Renal pelvis (tissue), 4 donors: ENCODE data around the gene MSH5. TPM values are rescaled to one million over a fixed set of nuclear protein-coding genes. Genes with fewer than 3 reads are reported as not detected.

ENCODE experiments used
- DNase-seq: peaks from one replicate; pipeline ENCODE4 v3.0.0-alpha.2; 2013
- polyA plus RNA-seq, 3 donors: library from polyadenylated mRNA; unstranded; fragments of 120-200 nt; gene quantifications; one replicate each; pipeline ENCODE4 v1.2.1, GENCODE V29; 2013; ENCODE audit not compliant: insufficient read length in 3 of 3

Gene MSH5
- polyA plus RNA-seq, 3 donors: 18.1 to 54.6 (median 52.1) TPM

DNA sequence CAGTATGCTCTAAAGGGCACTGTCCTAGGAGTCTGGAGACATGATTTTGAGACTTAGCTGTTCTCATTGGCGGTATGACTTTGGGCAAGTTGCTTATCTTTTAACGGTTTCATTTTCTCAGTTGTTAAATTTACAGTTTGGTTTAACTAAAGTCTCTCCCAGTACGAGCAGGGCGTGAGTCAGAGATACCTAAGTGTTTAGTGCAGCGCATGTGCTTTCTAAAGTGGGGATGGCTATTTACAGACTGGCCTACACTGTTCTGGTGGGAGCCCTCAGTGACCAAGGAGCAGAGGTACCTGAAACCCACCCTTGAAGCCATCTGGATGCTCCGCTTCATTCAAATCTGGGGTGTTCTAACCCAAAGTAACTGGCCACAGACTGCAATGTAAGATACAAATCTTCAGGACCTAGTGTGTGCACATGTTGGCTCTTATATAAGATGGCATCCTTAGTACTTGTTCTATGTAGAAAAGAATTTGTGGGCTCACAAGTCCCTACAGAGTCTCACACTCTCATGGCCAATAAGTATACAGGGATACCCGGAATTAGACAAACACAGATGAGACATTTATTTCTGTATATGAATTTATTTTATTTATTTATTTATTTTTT, 10.7 kb downstream of the MSH5 start:
- DNase-seq: no peak

DNA sequence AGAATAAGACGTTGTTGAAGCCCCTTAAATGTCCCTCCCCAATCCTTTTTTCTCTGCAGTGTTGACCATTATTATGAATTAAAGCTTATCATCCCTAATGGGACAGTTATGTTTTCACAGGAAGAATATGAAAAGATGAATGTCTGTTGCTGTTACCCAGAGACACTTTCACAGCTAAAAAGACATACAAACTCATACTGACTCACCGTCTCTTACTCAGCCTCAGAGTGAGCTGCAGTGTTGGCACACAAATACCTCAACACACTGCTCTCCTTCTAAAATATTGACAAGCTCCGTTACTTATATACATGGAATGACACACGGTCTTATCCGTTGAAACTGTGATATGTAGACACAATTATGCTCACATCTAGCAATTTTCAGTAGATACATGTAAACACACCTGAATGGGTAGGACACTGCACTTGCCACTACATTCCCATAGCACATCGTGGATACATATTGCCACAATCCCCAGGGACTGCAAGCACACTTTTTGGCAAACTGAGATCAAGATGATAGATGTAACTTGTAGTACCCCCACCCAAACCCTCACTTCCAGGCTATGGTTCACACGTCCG, 13.0 kb downstream of the MSH5 start:
- DNase-seq: no peak

DNA sequence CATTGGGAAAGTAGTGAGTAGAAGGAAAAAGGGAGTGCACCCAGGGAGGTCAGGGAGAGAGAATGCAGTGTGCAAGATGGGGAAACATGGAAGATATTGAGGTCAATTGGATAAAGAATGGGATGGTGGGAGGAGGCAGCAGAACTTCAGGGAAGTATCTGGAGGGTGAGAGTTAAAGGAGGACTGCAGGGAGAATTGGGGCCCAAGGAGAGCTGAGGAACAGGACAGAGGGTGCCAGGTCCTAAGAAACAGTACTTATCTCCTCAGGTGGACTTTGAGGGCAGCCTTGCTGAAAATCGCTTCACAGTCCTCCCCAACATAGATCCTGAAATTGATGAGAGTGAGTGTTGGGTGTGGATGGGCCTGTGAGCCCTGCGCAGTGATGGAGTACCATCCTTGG, 18.5 kb downstream of the MSH5 start:
- DNase-seq: no peak

DNA sequence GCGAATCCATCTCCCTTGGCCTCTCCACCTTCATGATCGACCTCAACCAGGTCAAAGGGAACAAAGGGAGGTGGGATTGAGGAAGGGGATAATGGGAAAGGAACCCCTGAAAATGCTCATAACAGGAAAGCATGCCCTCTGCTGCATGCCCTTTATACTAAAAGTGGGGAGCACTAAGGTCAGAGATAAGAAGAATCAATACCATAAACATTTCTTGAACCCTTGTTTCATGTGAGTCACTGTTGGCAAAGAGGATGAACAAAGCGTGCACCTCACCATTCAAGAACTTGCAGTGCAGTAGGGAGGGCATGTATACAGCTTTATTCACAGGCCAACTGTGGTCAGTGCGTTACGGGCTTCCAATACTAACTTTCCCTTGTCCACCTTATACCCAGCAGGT, 21.0 kb downstream of the MSH5 start:
- no peak for DNase-seq

DNA sequence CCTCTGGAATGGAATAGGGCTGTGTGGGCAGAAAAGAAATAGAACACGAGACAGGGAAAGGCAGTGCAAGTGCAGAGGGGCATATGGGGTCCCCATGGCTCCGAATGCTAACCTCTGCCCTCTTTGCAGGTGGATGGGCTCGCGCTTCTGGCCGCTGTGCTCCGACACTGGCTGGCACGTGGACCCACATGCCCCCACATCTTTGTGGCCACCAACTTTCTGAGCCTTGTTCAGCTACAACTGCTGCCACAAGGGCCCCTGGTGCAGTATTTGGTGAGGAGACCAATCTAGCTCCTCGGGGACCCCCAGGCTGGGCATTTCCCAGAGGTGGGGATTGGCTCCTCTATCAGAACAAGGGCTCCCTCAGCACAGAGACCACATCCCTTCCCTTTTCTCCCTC, 21.5 kb downstream of the MSH5 start:
- DNase-seq: no peak

DNA sequence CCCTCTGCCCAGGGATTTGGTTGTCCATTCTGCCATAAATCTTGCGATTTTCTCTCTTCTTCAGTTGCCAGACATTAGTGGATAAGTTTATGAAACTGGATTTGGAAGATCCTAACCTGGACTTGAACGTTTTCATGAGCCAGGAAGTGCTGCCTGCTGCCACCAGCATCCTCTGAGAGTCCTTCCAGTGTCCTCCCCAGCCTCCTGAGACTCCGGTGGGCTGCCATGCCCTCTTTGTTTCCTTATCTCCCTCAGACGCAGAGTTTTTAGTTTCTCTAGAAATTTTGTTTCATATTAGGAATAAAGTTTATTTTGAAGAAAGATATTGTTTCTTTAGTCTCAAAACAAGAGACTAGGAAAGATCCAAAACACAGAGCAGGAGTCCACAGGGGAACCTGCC, 22.6 kb downstream of the MSH5 start, which contains the start of gene SAPCD1:
TSS of gene SAPCD1 (plus strand) at position 301 of the 400 bp plus-strand sequence. CDS start 399 bp downstream, outside the sequence.
- DNase-seq: no peak

DNA sequence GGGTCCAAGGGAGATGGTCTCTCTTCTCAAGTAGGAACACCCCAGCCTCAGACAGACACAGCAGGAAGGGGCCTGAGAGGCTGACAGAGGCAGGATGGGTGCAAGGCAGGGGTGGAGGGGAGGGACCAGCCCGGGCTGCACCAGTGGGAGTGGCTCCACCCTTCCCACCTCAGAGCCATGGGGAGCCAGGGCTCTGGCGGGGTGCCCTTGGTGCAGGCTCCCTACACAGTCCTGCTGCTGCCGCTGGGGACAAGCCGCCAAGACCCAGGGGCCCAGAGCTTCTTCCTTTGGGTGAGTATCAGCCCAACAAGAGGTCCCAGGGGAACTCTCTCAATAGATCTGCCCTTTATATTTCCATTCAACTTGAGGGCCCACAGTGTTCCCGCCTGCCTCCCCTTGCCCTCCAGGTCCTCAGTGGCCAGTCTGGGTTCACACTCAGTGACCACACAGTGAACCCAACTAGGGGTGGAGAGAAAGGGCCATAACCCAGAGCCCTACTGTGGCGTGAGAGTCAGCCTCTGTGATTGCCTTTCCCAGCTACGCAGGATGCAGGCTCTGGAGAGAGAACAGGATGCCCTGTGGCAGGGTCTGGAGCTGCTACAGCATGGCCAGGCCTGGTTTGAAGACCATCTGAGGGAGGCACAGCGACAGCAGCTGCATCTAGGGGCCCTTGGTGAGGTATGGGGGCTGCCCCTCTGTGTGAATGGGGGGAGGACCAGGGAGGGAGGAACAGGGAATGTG, 23.2 kb downstream of the MSH5 start:
- no peak for DNase-seq

DNA sequence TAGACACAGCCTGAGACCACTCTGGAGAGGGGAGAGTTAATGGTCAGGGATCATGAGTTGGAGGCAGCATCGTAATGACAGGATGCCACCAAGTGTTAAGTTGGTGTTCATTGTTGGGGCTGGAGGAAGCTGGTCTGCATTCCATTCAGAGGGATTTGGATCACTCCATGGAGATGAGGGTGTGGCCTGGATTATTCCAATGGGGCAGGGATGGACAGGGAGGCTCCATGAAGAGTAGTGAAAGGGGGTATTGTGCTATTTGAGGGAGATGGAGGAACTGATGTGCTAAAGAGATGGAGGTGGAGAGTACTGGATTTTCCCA, 23.8 kb downstream of the MSH5 start:
- DNase-seq: peak; percentile 54

DNA sequence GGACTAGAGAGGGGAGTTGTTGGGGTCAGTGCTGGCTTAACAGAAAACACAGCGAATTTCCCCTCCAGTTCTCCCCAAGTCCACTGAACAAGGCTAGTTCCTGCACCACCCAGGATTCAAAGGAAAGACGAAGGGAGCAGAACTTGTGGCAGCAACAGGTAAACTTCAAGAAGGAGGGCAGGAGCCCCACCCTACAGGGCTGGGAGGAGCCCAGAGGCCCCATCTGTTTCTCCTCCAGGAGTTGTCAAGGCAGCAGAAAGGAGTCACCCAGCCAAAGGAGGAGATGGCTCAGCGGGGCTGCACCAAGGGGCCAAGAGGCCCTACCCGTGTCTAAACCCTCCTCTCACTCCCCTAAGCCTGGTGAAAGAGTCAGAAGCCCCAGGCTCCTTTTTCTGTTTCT, 24.4 kb downstream of the MSH5 start:
- no peak for DNase-seq

DNA sequence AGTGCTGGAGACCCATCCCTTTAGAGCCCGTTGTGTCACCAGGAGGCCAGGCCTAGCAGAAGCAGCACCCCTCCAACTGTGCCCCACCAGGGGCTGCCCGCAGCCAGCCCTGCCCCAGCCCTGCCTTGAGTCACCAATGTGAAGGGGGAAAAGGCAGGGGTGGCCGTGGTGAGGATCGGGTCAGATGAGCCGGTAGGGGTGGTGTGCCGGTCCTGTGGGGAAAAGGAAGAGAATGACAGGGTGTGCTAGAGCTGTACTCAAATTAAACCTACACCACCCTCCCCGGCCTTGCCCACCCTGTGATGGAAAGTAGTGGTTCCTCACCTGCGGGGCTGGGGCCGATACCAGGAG, 25.7 kb downstream of the MSH5 start:
- no peak for DNase-seq

DNA sequence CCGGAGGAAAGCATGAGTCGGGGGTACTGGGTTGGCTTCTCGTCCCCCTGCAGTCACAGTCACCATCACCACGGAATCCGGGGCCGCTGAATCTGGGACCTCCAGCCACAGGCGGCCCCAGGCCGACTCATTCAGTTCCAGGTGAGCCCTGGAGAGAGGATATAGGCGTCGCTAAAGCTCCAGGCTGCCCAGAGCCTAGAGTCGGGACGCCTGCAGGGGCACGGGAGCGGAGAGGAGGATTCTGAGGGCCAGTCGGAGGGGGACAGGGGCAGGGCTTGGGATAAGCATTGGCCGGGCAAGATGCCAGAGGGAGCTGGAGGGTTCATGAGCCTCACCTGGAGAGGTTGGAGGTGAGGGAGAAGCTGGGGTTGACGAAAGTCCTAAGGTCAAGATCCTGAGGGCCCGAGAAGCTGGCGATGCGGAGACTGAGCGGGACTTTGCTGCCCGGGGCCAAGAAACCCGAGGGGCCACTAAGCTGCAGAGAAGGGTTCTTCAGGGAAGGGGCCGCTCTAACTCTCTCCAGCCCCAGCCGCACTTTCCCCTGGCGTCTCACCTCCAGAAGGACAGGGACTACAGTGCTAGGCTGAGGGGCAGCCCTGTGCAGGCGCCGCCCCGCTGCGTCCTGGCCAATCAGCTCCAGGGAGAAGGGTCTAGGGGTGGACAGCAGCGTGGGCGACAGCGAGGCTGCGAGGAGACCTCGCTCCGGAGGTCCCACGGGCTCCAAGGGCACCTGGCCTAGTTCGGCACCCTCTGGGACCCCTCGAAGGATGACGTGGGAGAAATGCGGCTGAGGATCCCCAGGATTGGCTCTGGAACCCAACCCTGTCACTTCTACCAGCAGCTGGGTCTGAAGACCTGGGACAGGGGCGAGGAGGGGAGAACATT, 26.3 kb downstream of the MSH5 start:
- DNase-seq: peak; percentile 31

DNA sequence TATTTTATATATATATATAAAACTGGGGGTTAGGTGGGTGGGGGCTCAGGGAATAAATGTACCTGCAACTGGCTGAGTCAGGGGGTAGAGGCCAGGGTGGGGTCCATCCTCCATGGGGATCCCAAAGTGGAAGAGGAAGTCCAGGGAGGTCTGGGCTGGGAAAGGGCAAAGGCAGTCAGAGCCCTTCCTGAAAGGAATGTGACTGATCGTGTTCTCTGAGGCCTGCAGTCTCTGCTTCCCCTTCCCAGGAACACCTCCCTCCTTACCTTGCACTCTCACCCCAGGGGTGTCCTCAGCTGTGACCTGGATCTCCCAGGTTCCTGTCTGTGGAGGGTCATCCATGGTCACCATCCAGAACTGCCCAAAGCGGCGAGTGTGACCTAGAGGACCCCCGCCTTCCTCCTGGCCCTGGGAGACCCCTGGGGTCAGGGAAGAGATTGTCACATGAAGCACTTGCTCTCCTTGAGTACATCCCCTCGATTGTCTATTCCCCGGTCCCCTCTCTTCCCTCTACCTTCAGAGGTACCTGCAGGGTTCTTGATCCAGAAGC, 27.4 kb downstream of the MSH5 start:
- DNase-seq: no peak

DNA sequence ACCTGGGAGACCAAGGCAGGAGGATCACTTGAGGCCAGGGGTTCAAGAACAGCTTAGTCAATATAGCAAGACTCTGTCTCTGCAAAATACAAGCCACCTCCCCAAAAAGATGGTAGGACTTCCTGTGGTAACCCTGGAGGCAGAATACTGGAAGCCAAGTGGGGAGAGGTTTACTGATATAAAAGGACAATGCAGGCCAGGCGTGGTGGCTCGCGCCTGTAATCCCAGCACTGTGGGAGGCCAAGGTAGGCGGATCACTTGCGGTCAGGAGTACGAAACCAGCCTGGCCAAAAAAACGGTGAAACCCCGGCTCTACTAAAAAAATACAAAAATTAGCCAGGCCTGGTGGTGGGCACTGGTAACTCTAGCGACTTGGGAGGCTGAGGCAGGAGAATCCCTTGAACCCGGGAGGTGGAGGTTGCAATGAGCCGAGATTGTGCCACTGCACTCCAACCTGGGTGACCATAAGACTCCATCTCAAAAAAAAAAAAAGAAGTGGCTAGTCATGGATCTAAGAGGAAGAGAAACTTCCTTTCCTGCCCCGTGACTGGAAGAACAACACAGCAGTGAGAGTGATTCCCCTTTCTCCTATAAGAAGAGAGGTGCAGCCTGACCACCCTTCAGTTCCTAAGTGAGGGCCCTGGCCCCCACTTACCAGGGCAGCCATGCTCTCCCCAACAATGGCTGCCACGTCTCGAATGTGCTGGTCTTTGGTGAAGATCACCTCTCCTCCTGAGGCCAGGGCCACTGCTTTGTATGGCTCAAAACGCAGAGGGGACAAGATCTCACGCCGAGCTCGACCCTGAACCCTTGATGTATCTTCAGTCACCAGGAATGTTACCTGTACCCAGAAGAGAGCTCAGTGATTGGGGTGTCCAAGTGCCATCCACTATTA, 28.8 kb downstream of the MSH5 start:
- no peak for DNase-seq

DNA sequence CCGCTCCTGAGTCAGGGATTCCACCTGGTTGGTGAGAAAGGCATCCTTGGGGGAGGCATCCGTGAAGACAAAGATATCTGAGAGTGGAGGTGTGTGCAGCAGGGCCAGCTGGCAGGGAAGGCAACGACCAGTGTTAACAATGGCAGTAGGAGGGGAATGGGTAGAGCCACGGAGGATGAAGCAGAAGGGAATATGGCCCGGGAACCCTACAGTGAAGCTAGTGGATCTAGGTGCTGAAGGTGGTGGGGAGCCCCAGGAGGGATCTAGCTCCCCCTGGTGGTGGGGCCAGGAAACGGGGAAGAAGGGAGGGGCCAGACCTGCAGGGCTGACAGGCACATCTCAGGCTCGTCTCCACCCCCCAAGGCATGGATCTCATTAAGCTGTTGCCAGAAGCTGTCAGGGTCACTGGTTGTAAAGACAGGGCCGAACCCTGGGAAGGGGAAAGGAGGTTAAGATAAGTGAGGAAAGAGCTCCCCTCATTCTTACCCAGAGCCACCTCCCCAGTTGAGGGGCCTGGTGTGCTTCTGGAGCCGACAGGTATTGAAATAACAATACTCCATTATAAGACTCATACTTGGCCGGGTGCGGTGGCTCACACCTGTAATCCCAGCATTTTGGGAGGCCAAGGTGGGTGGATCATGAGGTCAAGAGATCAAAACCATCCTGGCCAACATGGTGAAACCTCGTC, 30.0 kb downstream of the MSH5 start:
- no peak for DNase-seq

DNA sequence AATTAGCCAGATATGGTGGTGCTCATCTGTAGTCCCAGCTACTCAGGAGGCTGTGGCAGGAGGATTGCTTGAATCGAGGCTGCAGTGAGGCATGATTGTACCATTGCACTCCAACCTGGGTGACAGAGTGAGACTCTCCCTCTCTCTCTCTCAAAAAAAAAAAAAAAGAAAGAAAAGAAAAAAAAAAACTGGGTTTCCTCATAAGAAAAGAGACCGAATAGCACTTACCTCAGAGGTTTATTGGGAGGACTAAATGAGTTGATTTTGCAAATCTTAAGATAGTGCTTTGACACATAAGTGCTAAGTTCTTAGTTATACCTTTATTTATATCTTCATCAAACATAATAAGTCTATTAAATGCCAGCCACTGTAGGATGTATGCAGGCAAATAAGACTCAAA, 31.1 kb downstream of the MSH5 start:
- no peak for DNase-seq

DNA sequence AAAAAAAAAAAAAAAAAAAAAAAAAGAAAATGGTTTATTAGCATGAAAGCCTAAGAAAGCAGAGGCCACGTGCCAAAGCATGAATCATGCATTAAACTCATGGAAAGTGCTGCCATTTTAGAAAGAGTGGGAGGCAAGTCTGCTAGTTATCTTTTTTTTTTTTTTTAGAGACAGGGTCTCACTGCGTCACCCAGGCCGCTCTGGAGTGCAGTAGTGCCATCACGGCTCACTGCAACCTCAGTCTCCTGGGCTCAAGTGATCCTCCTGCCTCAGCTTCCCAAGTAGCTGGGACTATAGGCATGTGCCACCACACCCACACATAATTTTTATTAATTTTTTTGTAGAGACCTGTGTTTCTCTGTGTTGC, 32.2 kb downstream of the MSH5 start:
- DNase-seq: no peak

DNA sequence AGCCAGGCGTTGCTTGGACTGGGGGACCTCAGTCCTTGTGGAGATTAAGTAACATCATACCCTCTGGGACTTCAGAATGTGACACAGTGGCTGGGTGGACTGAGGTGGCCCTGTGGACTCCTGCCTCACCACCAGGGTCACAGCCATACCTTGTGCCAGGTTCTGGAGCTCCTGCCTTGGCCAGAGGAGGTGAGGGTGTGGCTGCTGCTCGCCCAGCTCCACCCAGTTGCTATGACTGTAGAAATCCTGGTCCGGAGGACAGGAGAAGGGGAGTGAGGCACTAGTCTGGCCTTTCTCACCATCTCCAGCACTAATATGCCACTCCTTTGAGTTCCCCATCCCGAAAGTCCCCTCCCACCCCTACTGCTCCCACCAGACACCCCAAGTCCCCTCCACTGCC, 35.4 kb downstream of the MSH5 start:
- no peak for DNase-seq

DNA sequence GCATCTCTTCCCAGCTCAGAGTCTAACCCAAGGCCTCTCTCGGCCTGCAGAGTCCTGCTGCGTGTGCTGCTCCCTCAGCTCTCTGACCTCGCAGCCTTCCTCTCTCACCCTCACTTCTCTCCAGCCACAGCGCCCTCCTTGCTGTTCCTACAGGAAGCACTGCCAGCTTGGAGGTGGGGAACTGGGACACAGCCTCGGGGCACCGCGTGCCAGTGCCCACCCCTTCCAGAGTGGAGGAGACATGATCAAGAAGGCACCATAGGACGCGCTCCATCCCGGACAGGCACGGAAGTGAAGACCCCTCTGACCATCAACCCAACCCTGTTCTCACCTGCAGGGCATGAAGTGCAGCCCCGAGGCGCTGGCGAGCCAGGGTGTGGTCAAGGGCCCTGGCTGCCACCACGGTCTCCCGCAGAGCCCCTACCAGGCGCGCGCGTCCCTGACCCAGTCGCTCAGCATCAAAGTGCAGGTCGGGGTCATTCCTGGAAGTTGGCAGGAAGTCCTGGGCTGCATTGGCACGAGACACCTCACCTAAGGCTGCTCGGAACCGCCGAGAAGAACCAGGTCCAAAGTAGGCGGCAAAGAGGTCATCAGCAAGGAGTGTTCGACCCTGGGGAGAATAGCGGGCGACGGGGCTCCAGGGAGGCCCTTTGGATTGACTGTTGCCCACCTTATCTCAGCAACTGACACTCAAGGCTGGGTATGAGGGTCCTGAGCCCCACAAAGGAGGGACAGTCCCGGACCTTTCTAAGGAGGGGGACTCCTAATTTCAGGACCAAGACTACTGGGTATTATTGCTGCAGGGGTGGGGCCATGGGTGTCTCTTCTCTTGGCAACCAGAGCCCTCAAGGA, 36.1 kb downstream of the MSH5 start:
- no peak for DNase-seq

DNA sequence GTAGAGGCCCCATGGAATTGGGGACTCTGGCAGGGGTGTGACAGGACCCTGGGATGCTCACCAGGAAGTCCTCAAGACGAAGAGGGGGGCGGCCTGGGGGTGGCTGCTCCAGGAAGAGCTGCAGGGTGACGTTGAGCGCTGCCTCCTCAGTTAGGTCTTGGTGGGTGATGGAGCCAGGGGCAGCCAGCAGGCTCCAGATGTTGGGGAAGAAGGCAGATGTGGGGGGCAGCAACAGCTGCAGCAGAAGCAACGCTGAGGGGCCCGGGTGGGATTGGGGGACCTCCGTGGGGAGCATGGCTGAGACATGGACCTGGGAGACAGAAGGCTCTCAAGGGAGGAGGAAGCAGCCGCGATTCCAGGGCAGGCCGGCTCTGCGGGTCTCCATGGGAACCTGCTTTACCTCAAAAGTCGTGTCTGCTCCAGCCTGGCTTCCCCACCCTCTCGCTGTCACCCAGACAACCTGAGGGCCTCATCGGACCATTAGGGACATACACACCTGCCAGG, 36.7 kb downstream of the MSH5 start:
- no peak for DNase-seq
